Daoy (cell line): ENCODE data around the gene POTEI. TPM values are rescaled to one million over a fixed set of nuclear protein-coding genes. Genes with fewer than 3 reads are reported as not detected.
"Not testable (repeated sequence)": the region's sequence is repeated elsewhere in the genome, so short reads cannot be mapped to it uniquely, and the experiment has no call there.

Experiments
- DNase-seq: peaks from one replicate; pipeline ENCODE4 v3.0.0-alpha.2; 2015; ENCODE audit warnings: low read depth
- total RNA-seq: library from RNA; depleted of rRNA; stranded (reverse); fragments of >200 nt; shearing (Covaris generic); gene quantifications from 2 replicates; pipeline ENCODE4 v1.2.3, GENCODE V29; 2014; rRNA removed

The POTEI gene
- total RNA-seq, 1 experiment from 2014 or later, result 0.40 TPM

DNA sequence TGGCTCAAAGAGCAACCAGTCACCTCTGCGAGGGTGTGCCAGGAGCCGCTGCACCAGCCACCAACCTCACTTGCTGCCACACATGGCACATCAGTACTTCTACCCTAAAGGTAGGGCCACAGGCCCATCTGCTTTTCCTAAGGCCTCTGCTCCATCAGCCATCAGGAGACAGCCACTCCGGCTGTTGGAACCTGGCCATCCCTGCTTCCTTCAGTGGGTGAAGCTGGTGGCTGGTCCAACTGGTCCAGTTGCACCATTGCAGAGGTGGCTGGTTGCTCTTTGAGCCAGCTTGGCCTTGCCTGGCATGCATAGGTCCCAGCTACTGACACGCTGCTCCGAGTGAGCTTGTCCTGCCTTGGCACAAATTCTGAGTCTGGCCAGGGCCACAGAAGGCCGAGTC lies 53.7 kb downstream of the POTEI start:
- not testable (repeated sequence) for DNase-seq

DNA sequence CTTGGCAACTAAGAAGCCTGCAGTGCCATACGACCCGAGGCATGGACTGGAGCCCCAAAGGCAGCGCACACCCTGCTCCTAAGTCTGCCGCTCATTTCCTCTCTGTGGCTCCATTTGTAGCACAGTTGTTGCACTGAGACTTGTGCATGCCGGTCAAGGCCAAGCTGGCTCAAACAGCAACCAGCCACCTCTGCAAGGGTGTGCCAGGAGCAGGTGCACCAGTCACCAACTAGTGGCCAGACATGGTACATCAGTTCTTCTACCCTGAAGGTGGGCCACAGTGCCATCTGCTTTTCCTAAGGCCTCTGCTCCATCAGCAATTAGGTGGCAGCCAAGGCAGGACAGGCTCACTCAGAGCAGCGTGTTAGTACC lies 54.4 kb downstream of the POTEI start:
- DNase-seq, result not testable (repeated sequence)

DNA sequence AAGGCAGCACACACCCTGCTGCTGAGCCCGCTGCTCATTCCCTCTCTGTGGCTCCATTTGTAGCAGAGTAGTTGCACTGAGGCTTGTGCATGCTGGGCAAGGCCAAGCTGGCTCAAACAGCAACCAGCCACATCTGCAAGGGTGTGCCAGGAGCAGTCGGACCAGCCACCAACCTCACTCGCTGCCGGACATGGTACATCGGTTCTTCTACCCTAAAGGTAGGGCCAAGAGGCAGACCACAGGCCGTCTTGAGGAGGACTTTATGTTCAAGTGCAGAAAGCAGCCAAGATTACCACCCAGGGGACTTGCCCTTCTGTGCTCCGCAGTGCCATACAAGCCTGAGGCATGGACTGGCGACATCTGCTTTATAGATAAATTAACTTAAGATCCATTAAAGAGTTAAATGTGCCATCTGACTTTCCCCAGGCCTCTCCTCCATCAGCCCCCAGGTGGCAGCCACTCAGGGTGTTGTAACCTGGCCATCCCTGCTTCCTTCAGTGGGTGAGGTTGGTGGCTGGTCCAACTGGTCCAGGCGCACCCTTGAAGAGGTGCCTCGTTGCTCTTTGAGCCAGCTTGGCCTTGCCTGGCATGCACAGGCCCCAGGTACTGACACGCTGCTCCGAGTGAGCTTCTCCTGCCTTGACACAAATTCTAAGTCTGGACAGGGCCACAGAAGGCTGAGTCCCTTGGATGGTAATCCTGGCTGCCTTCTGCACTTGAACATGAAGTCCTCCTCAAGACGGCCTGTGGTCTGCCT lies 55.0 kb downstream of the POTEI start:
- not testable (repeated sequence) for DNase-seq

DNA sequence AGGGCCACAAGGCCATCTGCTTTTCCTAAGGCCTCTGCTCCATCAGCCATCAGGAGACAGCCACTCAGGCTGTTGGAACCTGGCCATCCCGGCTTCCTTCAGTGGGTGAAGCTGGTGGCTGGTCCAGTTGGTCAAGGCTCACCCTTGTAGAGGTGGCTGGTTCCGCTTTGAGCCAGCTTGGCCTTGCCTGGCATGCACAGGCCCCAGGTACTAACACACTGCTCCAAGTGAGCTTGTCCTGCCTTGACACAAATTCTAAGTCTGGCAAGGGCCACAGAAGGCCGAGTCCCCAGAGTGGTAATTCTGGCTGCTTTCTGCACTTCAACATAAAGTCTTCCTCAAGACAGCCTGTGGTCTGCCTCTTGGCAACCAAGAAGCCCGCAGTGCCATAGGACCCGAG lies 56.2 kb downstream of the POTEI start:
- DNase-seq, result not testable (repeated sequence)

DNA sequence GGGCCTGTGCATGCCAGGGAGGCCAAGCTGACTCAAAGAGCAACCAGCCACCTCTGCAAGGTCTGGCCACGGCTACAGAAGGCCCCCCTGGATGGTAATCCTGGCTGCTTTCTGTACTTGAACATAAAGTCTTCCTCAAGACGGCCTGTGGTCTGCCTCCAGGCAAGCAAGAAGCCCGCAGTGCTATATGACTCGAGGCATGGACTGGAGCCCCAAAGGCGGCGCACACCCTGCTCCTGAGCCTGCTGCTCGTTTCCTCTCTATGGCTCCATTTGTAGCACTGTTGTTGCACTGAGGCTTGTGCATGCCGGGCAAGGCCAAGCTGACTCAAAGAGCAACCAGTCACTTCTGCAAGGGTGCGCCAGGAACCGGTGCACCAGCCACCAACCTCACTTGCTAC lies 57.3 kb downstream of the POTEI start:
- DNase-seq, result not testable (repeated sequence)

DNA sequence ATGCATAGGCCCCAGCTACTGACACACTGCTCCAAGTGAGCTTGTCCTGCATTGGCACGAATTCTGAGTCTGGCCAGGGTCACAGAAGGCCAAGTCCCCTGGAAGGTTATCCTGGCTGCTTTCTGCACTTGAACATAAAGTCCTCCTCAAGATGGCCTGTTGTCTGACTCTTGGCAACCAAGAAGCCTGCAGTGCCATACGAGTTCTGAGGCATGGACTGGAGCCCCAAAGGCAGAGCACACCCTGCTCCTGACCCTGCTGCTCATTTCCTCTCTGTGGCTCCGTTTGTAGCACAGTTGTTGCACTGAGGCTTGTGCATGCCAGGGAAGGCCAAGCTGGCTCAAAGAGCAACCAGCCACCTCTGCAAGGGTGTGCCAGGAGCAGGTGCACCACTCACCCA lies 57.9 kb downstream of the POTEI start:
- DNase-seq, result not testable (repeated sequence)

DNA sequence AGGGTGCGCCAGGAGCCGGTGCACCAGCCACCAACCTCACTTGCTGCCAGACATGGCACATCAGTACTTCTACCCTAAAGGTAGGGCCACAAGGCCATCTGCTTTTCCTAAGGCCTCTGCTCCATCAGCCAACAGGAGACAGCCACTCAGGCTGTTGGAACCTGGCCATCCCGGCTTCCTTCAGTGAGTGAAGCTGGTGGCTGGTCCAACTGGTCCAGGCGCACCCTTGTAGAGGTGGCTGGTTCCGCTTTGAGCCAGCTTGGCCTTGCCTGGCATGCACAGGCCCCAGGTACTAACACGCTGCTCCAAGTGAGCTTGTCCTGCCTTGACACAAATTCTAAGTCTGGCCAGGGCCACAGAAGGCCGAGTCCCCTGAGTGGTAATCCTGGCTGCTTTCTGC lies 58.8 kb downstream of the POTEI start:
- DNase-seq, result not testable (repeated sequence)

DNA sequence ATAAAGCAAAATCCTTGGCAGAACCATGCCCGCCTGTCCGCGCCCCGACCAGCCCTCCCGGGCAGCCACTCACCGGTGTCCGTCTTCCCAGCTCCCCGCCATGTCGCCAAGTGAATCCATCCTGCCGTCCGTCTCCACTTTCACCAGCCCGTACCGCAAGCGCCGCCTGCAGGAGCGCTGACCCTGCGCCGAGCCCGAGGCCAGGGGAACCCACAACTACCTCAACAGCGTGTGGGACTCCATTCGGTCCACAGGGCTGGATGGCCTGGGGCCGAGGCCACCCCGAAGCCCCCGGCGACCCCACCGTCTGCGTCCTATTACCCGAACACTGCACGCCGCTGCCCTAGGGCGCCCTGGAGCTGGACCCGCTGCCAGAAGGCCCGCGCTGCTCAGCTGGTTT lies 81.5 kb downstream of the POTEI start:
- peak; percentile 78 for DNase-seq

DNA sequence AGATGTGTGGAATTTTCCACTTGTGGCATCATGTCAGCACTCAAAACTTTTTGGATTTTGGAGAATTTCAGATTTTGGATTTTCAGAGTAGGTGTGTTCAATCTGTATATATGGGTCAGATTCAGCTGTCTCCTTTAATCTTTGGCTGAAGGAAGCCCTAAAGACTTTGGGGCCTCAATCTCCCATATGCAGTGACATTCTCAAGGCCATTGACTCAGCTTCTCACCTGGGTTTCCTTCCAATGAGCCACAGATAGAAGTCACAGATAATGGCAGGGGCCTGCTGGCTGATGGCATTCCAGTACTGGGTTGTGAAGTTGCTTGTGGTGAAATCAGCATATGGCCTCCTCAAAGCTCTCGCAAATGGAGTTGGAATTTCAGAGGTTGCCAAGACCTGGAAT lies 90.3 kb downstream of the POTEI start:
- not testable (repeated sequence) for DNase-seq

DNA sequence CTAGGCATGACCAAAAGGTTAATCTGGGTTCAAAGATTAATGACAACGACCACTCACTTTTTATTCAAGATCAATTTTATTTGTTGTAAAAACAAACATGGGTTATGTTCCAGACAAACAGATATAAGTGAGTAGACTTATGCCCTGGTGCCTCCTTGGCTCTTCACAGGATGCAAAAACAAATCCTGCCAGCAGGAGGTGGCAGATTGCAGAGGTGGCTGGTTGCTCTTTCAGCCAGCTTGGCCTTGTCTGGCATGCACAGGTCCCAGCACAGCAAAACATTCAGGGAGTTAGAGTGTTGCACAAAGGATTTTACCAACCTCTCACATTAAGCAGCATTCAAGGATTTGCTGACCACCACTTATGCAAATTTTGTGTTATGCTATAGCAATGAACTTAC lies 92.4 kb downstream of the POTEI start:
- not testable (repeated sequence) for DNase-seq

Other genes starting within 250 kb of the POTEI start
- gene IMP4, start 166.4 kb downstream of the POTEI start, total RNA-seq, result 294 and 327 TPM in 2 replicates
- gene PTPN18, start 153.3 kb downstream of the POTEI start, total RNA-seq, result 7.1 and 18.0 TPM in 2 replicates
- not detected in 2 replicates for gene CFC1B, start 11.9 kb upstream of the POTEI start, total RNA-seq
- gene CFC1, start 90.2 kb upstream of the POTEI start, total RNA-seq, result not detected in 2 replicates
- gene POTEJ, start 102.1 kb upstream of the POTEI start, total RNA-seq, result 0.06 and 0.18 TPM in 2 replicates
- not detected in 2 replicates for gene GPR148, start 219.7 kb upstream of the POTEI start, total RNA-seq
- gene AMER3, start 246.2 kb upstream of the POTEI start, total RNA-seq, result not detected in 2 replicates